Fibroblast of skin of left biceps (primary cell): ENCODE data around the gene APLP1.
"Not testable (repeated sequence)": the region's sequence is repeated elsewhere in the genome, so short reads cannot be mapped to it uniquely, and the experiment has no call there.

ENCODE experiments used
- DNase-seq, 2 experiments: peaks; one replicate each; pipeline ENCODE4 v3.0.0-alpha.2; 2013; ENCODE audit warnings: low read depth in 2 of 2

The APLP1 gene

GRCh38 chr19:35904311-35905068 lies 36.1 kb downstream of the APLP1 start:
- DNase-seq: no peak

DNA sequence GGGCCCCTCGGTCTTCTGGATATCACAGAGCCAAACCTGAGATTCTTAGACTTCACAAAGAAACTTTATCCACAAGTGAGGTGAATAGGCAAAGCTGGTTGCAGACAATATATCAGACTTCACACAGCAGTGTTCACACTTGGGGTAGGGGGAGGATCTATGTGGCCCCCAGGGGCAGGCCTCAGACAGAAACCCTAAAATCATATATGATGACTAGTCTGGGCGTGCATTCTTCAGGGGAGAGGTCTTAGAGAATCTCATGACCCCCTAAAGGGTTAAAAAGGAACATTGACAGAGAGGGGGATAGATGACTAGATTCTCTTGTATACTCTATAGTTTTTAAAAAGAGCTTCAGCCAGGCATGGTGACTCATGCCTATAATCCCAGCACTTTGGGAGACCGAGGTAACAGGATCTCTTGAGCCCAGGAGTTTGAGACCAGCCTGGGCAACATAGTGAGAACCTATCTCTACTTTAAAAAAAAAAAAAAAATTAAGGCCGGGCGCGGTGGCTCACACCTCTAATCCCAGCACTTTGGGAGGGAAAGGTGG lies 36.9 kb downstream of the APLP1 start:
- no peak for DNase-seq

GRCh38 chr19:35907377-35907745 lies 39.0 kb downstream of the APLP1 start:
- DNase-seq: no peak

DNA sequence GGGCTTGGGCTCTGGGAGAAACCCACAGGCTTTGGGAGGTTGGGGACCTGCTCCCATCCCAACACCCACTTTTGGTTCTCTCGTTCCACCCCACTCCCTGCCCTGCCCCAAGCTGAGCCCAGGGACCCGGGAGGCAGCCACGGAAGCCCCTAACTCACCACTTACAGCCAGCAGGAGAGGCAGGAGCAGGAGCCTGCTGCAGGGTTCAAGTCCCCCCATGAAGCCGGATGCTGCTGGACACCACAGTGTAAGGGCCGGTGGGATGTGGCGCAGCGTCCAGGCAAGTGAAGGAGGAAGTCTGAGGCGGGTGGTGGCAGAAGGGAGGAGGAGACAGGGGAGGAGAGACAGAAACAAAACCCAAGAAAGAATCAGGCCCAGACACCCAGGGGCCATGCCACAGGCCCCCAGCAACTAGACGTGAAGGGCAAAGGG lies 39.7 kb downstream of the APLP1 start, which contains the start of gene TYROBP:
Gene TYROBP (minus strand): TSS at position 286 of the 432 bp plus-strand sequence. CDS start 67 bp downstream, at position 219.
- no peak for DNase-seq

DNA sequence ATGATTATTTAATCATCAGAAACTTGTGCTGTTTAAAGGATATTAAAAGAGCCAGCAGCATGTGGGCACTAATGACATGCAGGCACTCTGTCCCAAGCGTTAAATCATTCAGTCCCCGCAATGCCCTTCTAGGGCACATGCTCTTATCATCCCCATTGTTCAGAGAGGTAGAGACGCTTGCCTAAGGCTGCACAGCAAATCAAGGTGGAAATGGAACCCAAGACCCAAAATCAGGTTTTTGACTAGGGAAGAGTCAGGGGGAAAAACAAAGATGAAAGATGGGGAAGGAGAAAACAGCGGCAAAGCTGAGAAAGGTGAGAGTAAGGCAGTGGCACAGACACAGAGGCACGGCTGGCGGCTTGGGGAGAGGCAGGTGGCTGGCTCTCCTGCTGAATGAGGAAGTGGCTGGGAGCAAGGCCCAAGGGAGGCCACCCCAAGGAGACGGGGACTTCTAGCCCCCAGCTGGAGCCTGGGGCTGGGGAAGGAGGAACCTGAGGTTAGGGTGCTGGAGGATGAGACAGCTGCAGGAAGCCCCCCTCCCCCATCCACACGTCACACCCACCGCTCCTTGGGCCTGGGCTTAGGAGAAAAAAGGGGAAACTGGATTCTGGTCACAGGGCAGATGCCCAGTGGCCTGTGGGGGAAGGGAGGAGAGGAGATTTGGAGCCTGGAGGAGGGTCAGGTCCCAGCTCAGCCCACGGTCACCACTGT lies 40.8 kb downstream of the APLP1 start:
- no peak for DNase-seq

- DNase-seq: no peak
These were observed 41.3 kb downstream of the APLP1 start for GRCh38 chr19:35909684-35910035.

GRCh38 chr19:35910355-35910754 lies 42.0 kb downstream of the APLP1 start:
- DNase-seq: not testable (repeated sequence)

GRCh38 chr19:35911173-35911572 lies 42.8 kb downstream of the APLP1 start:
- DNase-seq: no peak

DNA sequence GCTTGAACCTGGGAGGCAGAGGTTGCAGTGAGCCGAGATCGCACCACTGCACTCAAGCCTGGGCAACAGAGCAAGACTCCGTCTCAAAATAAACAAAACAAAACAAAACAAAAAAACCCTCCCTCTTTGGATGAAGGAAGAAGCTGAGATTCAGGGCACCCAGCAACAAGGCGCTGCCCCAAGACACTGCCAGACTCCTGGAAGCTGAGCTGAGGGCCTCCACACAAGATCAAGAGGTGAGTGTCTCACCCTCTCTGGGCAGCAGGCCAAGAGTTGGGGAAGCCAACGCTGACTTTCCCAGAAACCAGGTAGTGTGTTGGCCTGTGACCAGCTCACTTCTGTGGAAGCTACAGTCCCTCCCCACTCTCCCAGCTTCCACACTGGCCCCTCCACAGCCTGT lies 43.4 kb downstream of the APLP1 start:
- DNase-seq: no peak

GRCh38 chr19:35913589-35913988 lies 45.2 kb downstream of the APLP1 start:
- DNase-seq: no peak

DNA sequence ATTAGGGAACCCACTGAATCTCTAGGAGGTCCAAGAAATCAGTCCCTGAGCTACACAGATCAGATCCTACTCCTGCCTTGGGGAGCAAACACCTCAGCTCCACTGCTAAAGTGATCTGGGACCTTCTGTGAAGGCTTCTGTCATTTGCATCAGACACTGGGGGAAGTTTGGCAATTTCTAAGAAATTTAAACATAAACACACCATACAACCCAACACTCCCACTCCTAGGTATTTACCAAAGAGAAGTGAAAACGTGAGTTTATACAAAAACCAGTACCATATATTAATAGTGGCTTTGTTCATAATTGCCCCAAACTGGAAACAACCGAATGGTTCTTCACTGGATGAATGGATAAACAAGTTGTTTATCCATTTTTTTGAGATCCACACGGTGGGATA lies 47.1 kb downstream of the APLP1 start:
- no peak for DNase-seq

DNA sequence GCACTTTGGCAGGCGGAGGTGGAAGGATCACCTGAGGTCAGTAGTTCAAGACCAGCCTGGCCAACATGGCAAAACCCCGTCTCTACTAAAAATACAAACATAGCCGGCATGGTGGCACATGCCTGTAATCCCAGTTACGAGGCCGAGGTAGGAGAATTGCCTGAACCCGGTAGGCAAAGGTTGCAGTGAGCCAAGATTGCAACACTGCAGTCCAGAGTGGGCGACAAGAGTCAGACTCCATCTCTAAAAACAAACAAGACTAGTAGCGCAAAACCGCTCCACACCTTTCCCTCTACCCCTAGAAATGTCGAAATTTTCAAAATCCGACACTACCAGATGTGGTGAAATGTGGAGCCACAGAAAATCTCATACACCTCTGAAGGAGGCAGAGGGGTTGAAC lies 50.9 kb downstream of the APLP1 start:
- no peak for DNase-seq

GRCh38 chr19:35921012-35921411 lies 52.6 kb downstream of the APLP1 start:
- no peak for DNase-seq

GRCh38 chr19:35925501-35925900 lies 57.1 kb downstream of the APLP1 start:
- no peak for DNase-seq

- no peak for DNase-seq
These were observed 60.1 kb downstream of the APLP1 start for GRCh38 chr19:35928507-35928906.
